ENCODE measurements around the gene TRDN.

- TF ChIP-seq POLR2A (IDR thresholded peaks at IDR 0.05) (no peak), CTCF (IDR thresholded peaks at IDR 0.05) (no peak)
These were observed 421.5 kb downstream of the TRDN start for GRCh38 chr6:123215211-123215610.
